ENCODE data around the gene ACAN. TPM values are rescaled to one million over a fixed set of nuclear protein-coding genes. Genes with fewer than 3 reads are reported as not detected.
A peak's percentile ranks its signal among the peaks of the same experiment; 100 is the strongest.

Gene ACAN
- total and polyA plus RNA-seq, 2 of the 8 experiments (the other 6 are each of a cell fraction or from before 2014, with no cell fraction given), result 0.71 to 0.73 TPM

GRCh38 chr15:88913017-88913849 is 110.0 kb downstream of the ACAN start, which contains the start of gene MFGE8 (continued):
- TF ChIP-seq, protein P1, sequence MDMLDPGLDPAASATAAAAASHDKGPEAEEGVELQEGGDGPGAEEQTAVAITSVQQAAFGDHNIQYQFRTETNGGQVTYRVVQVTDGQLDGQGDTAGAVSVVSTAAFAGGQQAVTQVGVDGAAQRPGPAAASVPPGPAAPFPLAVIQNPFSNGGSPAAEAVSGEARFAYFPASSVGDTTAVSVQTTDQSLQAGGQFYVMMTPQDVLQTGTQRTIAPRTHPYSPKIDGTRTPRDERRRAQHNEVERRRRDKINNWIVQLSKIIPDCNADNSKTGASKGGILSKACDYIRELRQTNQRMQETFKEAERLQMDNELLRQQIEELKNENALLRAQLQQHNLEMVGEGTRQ (IDR thresholded peaks at IDR 0.05; ENCODE audit: low read length), result no peak
- TF ChIP-seq FOSL1 (IDR thresholded peaks at IDR 0.05; ENCODE audit: insufficient read depth, low read depth, low read length) (no peak), RFX5 (IDR thresholded peaks at IDR 0.05; ENCODE audit: borderline replicate concordance, low read depth, low read length) (no peak), SIX5 (IDR thresholded peaks at IDR 0.05; ENCODE audit: low read depth, low read length) (no peak), KDM1A (IDR thresholded peaks at IDR 0.05; ENCODE audit: borderline replicate concordance, low read length) (no peak), MAFK (IDR thresholded peaks at IDR 0.05; ENCODE audit: low read depth, low read length) (no peak), CHD1 (IDR thresholded peaks at IDR 0.05; ENCODE audit: low read depth, low read length) (no peak), NRF1 (IDR thresholded peaks at IDR 0.05; ENCODE audit: low read depth, low read length) (no peak), SUZ12 (IDR thresholded peaks at IDR 0.05; ENCODE audit: low read length) (no peak), RXRA (IDR thresholded peaks at IDR 0.05; ENCODE audit: insufficient read depth, low read depth, low read length) (0 out of 2 replicates have a peak, but pooled peaks have one; percentile 3), ZNF274 (IDR thresholded peaks at IDR 0.05; ENCODE audit: borderline replicate concordance, extremely low read depth, low read length) (no peak), SP1 (IDR thresholded peaks at IDR 0.05; ENCODE audit: low read depth, low read length) (0 out of 2 replicates have a peak, but pooled peaks have one; percentile 19), SRF (IDR thresholded peaks at IDR 0.05; ENCODE audit: low read depth, low read length) (no peak), EGR1 (IDR thresholded peaks at IDR 0.05; ENCODE audit: borderline replicate concordance, low read depth, low read length) (peak; percentile 5; the same call in 1 of the 2 replicates), SIRT6 (IDR thresholded peaks at IDR 0.05; ENCODE audit: low read length) (no peak), SP4 (IDR thresholded peaks at IDR 0.05; ENCODE audit: low read length) (peak; percentile 18; the same call in 1 of the 2 replicates), KDM5A (IDR thresholded peaks at IDR 0.05; ENCODE audit: low read length) (no peak), ASH2L (IDR thresholded peaks at IDR 0.05; ENCODE audit: low read length) (no peak)
